Body of pancreas (tissue), 4 donors: Measurements from ENCODE around the gene KCNAB1. TPM values are rescaled to one million over a fixed set of nuclear protein-coding genes. Genes with fewer than 3 reads are reported as not detected.
"Not testable (repeated sequence)": the region's sequence is repeated elsewhere in the genome, so short reads cannot be mapped to it uniquely, and the experiment has no call there.

ENCODE experiments used
- ATAC-seq: fragments of 150-250 bp; one replicate; pipeline ENCODE4 v1.9.1; 2016
- DNase-seq, 4 donors: peaks; one replicate each; pipeline ENCODE4 v3.0.0-alpha.2; 2019
- H3K27ac ChIP-seq, 4 donors: fragments of 200-600 bp; sonication (generic); 1 replicate in 3 of 4; 2 replicates in 1 of 4; pipeline versions ENCODE4 v1.5.1 to v1.6.1; 2016 to 2019; ENCODE audit warnings: mild to moderate bottlenecking in 1 of 4, mixed read lengths in 1 of 4, moderate library complexity in 1 of 4
- H3K27me3 ChIP-seq, 2 donors: fragments of 200-600 bp; sonication (generic); one replicate each; pipeline ENCODE4 v1.6.0; 2016; ENCODE audit warnings: mild to moderate bottlenecking in 1 of 2
- H3K36me3 ChIP-seq, 2 donors: fragments of 200-600 bp; sonication (generic); replicated peaks in 1 of 2; 2 replicates each; pipeline ENCODE4 v1.5.1; 2016; ENCODE audit warnings: low read depth in 2 of 2; ENCODE audit not compliant: insufficient read depth in 1 of 2
- H3K4me1 ChIP-seq: fragments of 200-600 bp; sonication (generic); one replicate; pipeline ENCODE4 v1.6.0; 2016
- H3K4me3 ChIP-seq, 2 donors: fragments of 200-600 bp; sonication (generic); 1 replicate in 1 of 2; 2 replicates in 1 of 2; pipeline ENCODE4 v1.5.1; 2016 to 2019
- H3K9me3 ChIP-seq, 3 donors: fragments of 200-600 bp; sonication (generic); 1 replicate in 2 of 3; 2 replicates in 1 of 3; pipeline ENCODE4 v1.5.1; 2016
- CTCF ChIP-seq, 7 experiments: fragments of 450-650 bp in 4 of 7; fragments of 200-600 bp in 3 of 7; sonication (generic) in 3 of 7; IDR thresholded peaks; one replicate each; pipeline ENCODE4 v1.5.1; 2016 to 2019; ENCODE audit warnings: antibody characterized with exemption in 7 of 7
- POLR2A ChIP-seq, 3 donors: fragments of 450-650 bp; IDR thresholded peaks; one replicate each; pipeline ENCODE4 v1.6.1; 2016; ENCODE audit warnings: antibody characterized with exemption in 3 of 3, mild to moderate bottlenecking in 2 of 3
- WGBS, 2 donors: methylation state at CpG; one replicate each; pipeline ENCODE4 v1.1.5; 2017; 5-methylcytosine and 5-hydroxymethylcytosine counted together
- intact Hi-C: fragments of 100-400 bp; cut with DNase I; formaldehyde crosslinking; loops from one replicate; pipeline ENCODE4 v1.15.1; 2023
- total RNA-seq, 2 donors: library from RNA; depleted of rRNA; stranded (reverse); fragments of >200 nt; gene quantifications; one replicate each; pipeline ENCODE4 v1.1.0, GENCODE V29; 2016

KCNAB1 gene
- 1 to 10 TPM; 5.2 to 5.3 TPM for total RNA-seq

DNA sequence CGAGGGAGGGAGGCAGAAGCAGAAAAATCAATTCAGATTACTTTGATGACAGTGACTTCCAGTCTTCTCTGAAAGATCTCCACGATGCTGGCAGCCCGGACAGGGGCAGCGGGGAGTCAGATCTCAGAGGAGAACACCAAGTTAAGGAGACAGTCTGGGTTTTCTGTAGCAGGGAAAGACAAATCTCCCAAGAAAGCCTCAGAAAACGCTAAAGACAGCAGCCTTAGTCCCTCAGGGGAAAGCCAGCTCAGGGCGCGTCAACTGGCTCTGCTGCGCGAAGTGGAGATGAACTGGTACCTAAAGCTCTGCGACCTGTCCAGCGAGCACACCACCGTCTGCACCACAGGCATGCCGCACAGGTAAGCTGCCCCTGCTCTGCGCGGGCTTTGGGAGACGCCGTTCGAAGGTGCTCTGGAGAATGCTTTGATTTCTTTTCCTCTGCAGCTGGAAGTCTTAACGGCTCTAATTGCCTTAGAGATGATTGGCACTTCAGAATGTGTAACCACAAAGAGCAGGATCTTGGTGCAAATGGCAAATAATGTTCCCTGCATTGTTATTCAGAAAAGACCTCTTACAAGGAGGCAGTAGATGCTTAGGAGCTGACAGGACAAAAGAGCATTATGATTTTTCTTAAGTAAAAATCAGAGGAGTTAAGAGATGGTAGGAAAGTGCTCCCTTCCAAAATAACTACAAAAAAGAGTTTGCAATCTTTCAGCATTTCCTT lies at the start of gene KCNAB1:
Gene KCNAB1, plus strand, starts transcription at position 51 of the 724 bp plus-strand sequence.
- 37 to 42% methylated on average over 9 to 19 of the region's 19 CpGs for WGBS, 2 donors
- TF ChIP-seq POLR2A (IDR thresholded peaks at IDR 0.05) (no peak), CTCF (IDR thresholded peaks at IDR 0.05) (no peak)
- no peak within 1 kb of the TSS for H3K4me3 ChIP-seq
- no peaks in the 10 kb centered on the region for H3K4me1 ChIP-seq
- no peaks in the 10 kb centered on the region for H3K9me3 ChIP-seq
- ATAC-seq (no peak), DNase-seq (no peak)
- no peaks in the 10 kb centered on the region for H3K27me3 ChIP-seq
- intact Hi-C loops = no loop called here
- H3K36me3 ChIP-seq = no peaks in the 10 kb centered on the region
- no peak within 1 kb of the TSS for H3K27ac ChIP-seq

DNA sequence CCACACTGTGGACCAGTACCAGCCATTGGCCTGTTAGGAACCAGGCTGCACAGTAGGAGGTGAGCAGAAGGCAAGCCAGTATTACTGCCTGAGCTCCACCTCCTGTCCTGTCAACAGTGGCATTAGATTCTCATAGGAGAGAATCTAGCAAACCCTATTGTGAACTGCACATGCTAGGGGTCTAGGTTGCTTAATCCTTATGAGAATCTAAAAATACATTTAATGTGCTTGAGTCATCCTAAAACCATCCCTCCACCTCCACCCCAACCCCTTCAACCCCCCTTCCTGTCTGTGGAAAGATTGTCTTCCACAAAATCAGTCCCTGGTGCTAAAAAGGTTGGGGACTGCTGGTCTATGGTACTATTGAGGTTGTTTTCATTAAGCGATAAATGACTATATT lies 49.3 kb upstream of the KCNAB1 start:
- TF ChIP-seq CTCF (IDR thresholded peaks at IDR 0.05) (no peak), POLR2A (IDR thresholded peaks at IDR 0.05) (no peak)
- Histone ChIP-seq H3K9me3 (no peaks in the 10 kb centered on the region), H3K36me3 (no peaks in the 10 kb centered on the region), H3K4me1 (no peaks in the 10 kb centered on the region), H3K4me3 (no peak overlapping the region), H3K27ac (no peak overlapping the region), H3K27me3 (no peaks in the 10 kb centered on the region)
- intact Hi-C loops = no loop called here
- DNase-seq (no peak), ATAC-seq (no peak)
- 96 to 100% methylated on average over 1 of the region's 1 CpG for WGBS, 2 donors

GRCh38 chr3:156072950-156073657 lies 47.3 kb upstream of the KCNAB1 start:
- H3K27ac ChIP-seq, H3K36me3 ChIP-seq, ATAC-seq, H3K4me3 ChIP-seq, intact Hi-C loops, H3K4me1 ChIP-seq, H3K9me3 ChIP-seq, DNase-seq, H3K27me3 ChIP-seq: not testable (repeated sequence)
- 86 to 90% methylated on average over 14 to 25 of the region's 29 CpGs for WGBS, 2 donors

DNA sequence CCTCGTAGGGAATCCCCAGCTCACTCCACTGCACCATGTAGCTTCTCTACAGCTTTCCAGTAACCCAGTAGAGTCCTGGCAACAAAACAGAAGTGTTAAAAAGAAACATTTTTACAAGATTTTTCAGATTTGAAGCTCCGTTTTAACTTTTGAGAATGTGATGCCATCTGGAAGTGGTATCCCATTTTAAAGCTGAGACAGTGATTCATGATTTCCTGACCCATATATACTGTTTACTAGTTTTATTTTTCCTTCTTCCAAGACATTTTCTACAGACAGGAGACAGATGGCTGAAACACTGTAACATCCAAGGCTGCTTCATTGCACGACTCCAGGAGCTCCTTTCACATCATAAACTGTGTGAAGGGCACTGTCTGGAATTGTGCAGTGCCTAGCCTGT lies 30.3 kb upstream of the KCNAB1 start:
- TF ChIP-seq POLR2A (IDR thresholded peaks at IDR 0.05) (no peak), CTCF (IDR thresholded peaks at IDR 0.05) (no peak)
- WGBS, 2 donors = 55 to 60% methylated on average over 3 of the region's 3 CpGs
- DNase-seq (no peak), ATAC-seq (no peak)
- Histone ChIP-seq H3K27ac (no peak overlapping the region), H3K36me3 (no peaks in the 10 kb centered on the region), H3K4me1 (no peaks in the 10 kb centered on the region), H3K9me3 (no peaks in the 10 kb centered on the region), H3K27me3 (peaks cover 0 to 4% of the 10 kb centered on the region in 2 donors), H3K4me3 (no peak overlapping the region)
- intact Hi-C loops = no loop called here

DNA sequence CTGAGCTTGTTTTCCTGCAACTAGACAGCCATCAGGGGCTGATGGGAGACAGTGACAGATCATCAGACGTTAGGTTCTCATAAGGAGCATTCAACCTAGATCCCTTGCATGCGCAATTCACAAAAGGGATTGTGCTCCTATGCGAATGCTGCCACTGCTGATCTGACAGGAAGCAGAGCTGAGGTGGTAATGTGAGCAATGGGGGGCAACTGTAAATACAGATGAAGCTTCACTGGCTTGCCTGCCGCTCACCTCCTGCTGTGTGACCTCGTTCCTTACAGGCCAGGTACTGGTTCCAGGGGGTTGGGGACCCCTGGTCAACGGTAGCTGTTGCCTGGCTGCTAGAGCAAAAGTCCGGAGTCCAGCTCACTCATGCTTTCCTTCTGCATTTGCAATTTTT lies 26.4 kb upstream of the KCNAB1 start:
- peaks cover 0 to 4% of the 10 kb centered on the region in 2 donors for H3K27me3 ChIP-seq
- no peak for DNase-seq
- H3K27ac ChIP-seq = no peak overlapping the region
- WGBS, 2 donors = 62% methylated on average over 7 of the region's 7 CpGs
- TF ChIP-seq POLR2A (IDR thresholded peaks at IDR 0.05) = no peak
- TF ChIP-seq CTCF (IDR thresholded peaks at IDR 0.05) = no peak
- H3K9me3 ChIP-seq = no peaks in the 10 kb centered on the region
- H3K4me1 ChIP-seq = no peaks in the 10 kb centered on the region
- H3K4me3 ChIP-seq = no peak overlapping the region
- H3K36me3 ChIP-seq = no peaks in the 10 kb centered on the region
- intact Hi-C loops = no loop called here
- no peak for ATAC-seq
